ENCODE measurements around the gene DCANP1.

DNA sequence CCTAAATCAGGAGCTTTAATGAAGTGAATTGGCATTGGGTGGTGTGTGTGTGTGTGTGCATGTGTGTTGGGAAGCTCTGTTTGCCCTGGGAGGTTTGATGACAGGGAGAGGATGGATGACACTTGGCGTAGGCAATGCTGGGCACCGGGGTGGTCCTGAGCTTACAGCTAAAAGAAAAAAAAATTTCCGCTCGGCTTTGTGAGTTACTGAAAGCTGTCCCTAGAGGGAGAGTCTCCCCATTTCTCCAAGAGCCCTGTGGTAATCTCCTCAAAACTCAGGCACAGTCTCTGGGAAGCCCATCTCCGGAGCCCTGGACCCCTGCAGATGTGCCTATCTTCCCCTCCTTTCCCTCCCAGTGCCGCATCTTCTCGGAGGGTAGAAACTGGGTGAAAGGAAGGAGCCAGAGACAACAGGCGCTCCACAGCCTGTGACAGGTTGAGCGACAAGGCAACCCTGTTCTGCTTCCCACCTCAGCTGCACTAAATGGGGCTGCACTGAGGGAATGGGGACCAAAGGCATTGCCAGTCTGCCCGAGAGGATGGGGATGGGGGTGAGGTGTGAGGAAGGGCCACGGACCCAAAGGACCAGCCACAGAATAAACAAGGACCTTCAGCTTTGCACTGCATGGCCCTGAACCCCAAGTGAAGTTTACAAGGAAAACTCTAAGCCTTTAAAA is 40.8 kb upstream of the DCANP1 start:
- TF ChIP-seq POLR2A (IDR thresholded peaks at IDR 0.05), result no peak
- TF ChIP-seq, protein P1, sequence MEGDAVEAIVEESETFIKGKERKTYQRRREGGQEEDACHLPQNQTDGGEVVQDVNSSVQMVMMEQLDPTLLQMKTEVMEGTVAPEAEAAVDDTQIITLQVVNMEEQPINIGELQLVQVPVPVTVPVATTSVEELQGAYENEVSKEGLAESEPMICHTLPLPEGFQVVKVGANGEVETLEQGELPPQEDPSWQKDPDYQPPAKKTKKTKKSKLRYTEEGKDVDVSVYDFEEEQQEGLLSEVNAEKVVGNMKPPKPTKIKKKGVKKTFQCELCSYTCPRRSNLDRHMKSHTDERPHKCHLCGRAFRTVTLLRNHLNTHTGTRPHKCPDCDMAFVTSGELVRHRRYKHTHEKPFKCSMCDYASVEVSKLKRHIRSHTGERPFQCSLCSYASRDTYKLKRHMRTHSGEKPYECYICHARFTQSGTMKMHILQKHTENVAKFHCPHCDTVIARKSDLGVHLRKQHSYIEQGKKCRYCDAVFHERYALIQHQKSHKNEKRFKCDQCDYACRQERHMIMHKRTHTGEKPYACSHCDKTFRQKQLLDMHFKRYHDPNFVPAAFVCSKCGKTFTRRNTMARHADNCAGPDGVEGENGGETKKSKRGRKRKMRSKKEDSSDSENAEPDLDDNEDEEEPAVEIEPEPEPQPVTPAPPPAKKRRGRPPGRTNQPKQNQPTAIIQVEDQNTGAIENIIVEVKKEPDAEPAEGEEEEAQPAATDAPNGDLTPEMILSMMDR (IDR thresholded peaks at IDR 0.05), result no peak
- no peak for TF ChIP-seq EP300 (IDR thresholded peaks at IDR 0.05)

Measured in ovary (tissue), 3 donors.